NCI-H774 (cell line): ENCODE data around the gene CDH15.
"Not testable (repeated sequence)": the region's sequence is repeated elsewhere in the genome, so short reads cannot be mapped to it uniquely, and the experiment has no call there.

Source experiments
- DNase-seq: peaks from one replicate; lab custom pipeline; 2025; lab: John Stamatoyannopoulos, UW

The CDH15 gene

DNA sequence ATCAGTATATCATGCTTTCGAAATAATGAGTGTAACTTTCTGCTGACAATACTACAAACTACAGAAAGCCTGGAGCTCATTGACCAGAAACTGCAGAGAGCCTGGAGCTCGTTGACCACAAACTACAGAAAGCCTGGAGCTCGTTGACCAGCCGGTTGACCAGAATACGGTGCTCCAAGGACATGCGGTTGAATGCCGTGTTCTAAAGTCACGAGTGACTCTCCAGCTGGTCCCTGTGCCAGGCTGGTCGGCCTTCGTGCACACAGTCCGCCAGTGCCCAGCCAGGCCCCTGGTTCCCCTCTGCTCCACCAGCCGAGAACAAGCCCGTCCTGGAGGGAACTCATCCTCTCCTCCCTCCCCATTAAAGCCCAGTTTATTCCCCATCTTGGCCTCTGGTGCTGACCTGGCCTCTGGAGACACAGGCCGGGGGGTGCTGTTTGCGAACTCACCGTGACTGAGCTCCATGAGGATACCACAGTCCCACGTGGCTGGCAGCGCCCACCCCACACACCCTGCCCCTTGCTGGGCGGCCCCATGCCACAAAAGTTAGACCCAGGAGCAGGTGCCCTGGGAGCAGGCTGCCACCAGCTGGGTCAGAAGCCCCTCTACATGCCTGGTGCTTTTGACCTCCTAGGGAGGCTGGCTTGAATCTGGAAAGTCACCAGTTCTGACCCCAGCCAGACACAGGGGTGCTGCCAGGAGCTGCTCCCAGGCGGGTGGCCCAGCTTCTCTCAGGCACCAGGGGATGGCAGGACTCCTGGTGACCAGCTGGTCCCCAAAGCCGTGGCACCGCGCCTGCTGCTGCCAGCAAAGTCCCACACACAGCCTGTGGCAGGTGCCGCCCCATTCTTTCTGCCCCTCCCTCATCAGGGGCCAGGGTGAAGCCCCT, 15.5 kb upstream of the CDH15 start:
- DNase-seq = no peak

GRCh38 chr16:89156740-89157645, 14.6 kb upstream of the CDH15 start:
- no peak for DNase-seq

GRCh38 chr16:89157778-89158177, 13.8 kb upstream of the CDH15 start:
- no peak for DNase-seq

DNA sequence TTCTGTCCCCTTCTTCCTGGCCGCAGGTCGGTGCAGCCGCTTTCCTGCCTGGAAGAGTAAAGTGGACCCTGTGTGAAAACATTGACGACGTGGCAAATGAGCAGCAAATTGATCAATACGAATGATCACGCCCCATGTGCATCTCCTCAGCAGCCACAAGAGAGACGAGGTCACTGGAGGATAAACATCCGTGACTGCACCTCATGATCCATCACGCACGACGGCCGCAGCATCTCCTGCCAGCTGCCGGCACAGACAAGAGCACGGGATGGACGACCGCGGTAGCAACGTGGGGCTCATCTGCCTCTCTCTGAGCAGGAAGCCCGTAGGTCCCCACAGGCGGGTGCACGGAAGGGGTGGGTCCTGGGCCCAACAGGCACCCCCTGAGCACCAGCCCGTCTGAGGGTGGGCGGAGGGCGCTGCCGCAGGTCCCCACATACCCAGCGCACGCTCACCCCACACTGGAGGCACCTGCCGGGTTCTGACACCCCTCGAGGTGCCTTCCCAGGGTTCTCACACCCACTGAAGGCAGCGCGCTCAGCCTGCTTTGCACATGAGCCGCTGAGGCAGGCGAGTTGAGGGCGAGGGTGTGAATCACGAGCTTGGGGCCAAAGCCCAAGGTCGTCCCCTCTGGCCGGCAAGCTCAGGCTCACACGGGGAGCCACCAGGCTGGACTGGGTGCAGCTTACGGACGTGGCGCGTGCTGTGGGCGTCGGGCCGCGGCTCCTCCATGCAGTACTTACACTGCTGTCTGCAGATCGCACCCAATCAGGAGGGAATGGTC, 12.3 kb upstream of the CDH15 start:
- DNase-seq = no peak

GRCh38 chr16:89159850-89160354, 11.6 kb upstream of the CDH15 start:
- DNase-seq = no peak

GRCh38 chr16:89160977-89161701, 10.4 kb upstream of the CDH15 start:
- no peak for DNase-seq

GRCh38 chr16:89161763-89162713, 9.5 kb upstream of the CDH15 start:
- no peak for DNase-seq

GRCh38 chr16:89163297-89163696, 8.3 kb upstream of the CDH15 start:
- DNase-seq = no peak

- DNase-seq = no peak
These were observed 7.1 kb upstream of the CDH15 start for GRCh38 chr16:89164436-89164835.

DNA sequence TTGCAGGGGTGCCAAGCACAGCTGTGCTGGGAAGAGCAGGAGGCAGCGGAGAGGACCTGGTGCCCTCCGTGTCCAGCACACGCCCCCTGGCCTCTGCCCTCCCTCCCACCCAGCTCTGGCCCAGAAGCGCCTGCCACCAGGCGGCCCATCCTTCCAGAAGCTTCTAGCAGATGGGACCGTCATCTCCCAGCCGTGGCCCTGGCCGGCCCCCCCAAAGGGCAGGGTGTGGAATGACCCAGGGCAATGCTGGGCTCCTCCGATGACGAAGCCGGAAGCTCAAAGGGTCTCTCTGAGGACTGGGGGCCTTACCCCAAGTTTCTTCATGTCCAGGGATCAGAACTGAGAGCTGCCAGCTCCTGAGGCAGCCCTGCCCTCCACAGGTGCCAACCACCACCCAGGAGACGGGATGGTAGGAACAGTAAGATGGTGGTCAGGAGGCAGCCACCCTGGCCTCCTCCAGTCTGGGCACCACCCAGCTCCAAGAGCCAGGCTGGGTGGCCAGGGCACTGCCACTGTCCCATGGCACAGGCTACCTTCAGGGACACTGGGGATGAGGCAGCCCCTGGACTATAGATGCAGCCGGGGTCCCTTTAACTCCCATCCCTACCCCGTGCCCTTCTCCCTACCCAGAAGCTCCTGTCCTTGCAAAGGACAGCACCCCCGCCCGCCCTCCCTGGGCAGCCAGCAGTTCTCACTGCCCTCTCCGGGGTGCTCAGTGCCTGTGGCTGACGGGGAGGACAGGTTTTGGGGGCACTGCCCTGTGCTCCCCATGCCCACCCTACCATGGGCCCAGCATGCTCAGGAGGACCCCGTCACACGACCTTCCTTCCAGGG, 6.5 kb upstream of the CDH15 start:
- DNase-seq = no peak

- DNase-seq = not testable (repeated sequence)
These were observed 5.9 kb upstream of the CDH15 start for GRCh38 chr16:89165681-89165979.

DNA sequence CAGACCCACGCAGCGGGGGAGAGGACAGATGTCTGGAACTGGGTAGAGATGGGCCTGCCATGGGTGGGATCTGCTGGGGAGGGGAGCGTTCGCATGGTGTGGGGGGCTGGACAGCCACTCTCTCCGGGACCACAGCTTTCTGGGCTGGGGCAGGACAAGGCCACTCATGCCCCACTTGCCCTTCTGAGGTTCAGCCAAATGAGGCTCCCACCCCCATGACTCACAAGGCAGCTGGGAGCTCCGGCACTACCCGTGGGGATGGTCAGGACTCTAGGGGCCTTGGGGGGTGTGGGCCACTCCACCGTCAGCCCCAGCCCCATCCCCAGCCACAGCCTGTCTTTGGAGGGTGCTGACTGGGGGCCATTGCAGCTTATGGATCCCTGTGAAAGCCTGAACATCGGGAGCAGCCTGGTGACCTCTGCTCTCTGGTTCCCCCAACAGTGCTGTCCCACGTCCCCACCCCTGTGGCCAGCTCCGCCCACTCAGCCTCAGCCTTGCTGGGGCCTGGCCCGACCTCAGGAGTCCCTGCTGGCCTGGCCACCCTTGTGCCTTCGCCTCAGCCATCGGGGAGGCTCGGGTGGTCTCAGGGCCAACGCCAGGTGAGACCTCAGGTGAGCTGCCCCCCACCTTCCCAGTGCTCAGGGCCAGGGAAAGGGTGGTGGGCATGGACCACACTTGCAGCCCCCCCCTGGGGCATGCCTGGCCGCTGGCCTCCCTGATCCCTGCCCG, 4.7 kb upstream of the CDH15 start:
- no peak for DNase-seq

GRCh38 chr16:89167425-89167941, 4.1 kb upstream of the CDH15 start:
- DNase-seq = peak; percentile 28

- DNase-seq = no peak
These were observed 3.0 kb upstream of the CDH15 start for GRCh38 chr16:89168381-89169189.

- no peak for DNase-seq
These were observed 1.8 kb upstream of the CDH15 start for GRCh38 chr16:89169778-89170177.

GRCh38 chr16:89170346-89171215, 967 bp upstream of the CDH15 start:
- peak; percentile 33 for DNase-seq

DNA sequence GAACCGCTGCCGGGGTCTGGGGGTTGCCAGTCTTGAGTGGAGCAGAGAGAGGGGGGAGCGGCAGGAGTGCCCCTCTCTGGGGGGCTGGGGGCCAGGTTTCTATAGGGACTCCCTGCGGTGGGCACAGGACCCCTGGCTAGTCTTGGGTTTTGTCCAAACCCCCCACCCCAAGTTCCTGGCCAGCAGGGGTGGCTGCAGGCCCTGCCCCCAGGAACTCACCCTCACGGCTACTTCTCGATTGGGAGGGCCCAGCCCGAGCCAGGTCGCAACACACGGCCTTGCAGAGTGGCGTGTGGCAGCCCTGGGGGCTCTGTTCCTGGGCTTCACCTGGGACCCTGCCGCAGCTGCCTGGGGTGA, 601 bp downstream of the CDH15 start:
- no peak for DNase-seq
